ENCODE results near the gene GLI1. TPM values are rescaled to one million over a fixed set of nuclear protein-coding genes. Genes with fewer than 3 reads are reported as not detected.

The GLI1 gene
- total RNA-seq, 1 donor from 2014 or later, result 0.93 TPM

DNA sequence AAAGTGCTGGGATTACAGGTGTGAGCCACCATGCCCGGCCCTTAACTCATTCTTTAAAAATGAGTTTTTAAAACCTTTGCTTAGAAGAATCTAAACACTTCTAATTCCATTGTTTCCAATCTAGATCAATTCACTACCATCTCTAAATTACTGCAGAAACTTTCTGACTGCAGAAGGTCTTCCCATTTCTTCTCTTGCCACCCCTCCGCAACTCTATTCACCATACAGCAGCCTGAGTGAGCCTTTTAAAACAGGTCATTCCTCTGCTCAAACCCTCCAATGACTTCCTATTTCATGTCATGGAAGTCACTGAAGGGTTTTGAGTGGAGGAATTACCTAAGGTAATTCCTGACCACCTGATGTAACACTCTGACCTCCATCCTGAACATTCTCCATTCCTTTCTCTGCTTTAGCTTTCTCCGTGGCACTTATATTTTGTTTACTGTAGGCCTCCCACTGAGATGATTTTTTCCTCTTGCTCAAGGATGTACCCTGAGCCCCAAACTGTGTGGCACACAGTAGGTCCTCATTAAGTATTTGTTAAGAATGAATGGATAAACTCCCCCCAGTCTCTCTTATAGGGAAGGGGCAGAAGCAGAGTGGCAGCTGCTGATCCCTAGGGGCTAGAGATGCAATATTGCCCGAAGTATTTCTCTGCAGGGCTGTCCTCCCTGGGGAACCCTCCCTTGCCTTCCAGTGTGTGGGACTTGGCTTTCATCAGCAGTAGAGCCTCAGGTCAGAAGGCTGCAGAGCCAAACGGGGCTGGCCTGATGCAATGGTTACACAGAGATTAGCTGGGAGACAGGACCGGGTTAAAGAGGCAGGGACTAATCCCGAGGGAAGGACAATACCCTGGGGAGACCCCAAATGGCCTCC lies 59.6 kb downstream of the GLI1 start:
- peak overlapping the region; percentile 93 for H3K4me3 ChIP-seq
- DNase-seq, result no peak
- H3K4me1 ChIP-seq, result peaks cover 74% of the 10 kb centered on the region
- H3K9me3 ChIP-seq (replicated peaks), result no peaks in the 10 kb centered on the region
- intact Hi-C loops (cut with micrococcal nuclease), result no loop called here
- no peaks in the 10 kb centered on the region for H3K27me3 ChIP-seq (ENCODE audit: low read depth)
- TF ChIP-seq, protein P1, sequence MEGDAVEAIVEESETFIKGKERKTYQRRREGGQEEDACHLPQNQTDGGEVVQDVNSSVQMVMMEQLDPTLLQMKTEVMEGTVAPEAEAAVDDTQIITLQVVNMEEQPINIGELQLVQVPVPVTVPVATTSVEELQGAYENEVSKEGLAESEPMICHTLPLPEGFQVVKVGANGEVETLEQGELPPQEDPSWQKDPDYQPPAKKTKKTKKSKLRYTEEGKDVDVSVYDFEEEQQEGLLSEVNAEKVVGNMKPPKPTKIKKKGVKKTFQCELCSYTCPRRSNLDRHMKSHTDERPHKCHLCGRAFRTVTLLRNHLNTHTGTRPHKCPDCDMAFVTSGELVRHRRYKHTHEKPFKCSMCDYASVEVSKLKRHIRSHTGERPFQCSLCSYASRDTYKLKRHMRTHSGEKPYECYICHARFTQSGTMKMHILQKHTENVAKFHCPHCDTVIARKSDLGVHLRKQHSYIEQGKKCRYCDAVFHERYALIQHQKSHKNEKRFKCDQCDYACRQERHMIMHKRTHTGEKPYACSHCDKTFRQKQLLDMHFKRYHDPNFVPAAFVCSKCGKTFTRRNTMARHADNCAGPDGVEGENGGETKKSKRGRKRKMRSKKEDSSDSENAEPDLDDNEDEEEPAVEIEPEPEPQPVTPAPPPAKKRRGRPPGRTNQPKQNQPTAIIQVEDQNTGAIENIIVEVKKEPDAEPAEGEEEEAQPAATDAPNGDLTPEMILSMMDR (IDR thresholded peaks at IDR 0.05; ENCODE audit: borderline replicate concordance), result no peak
- peak overlapping the region; percentile 100 for H3K27ac ChIP-seq (replicated peaks)
- H3K36me3 ChIP-seq, result peaks cover 40% of the 10 kb centered on the region

DNA sequence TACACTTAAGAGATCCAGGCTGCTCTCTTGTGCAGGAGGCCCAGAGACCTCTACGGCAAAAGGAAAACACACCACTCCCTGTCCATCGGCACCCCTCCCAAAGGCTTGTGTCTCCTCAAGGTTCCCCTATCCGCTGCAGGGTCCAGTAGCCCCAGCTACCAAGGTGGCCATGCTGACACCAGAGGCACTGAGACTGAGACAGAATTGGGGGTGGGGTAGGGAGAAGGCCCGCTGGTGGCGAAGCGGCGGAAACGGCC lies 60.1 kb downstream of the GLI1 start:
- H3K36me3 ChIP-seq, result peaks cover 40% of the 10 kb centered on the region
- TF ChIP-seq, protein P1 (IDR thresholded peaks at IDR 0.05; ENCODE audit: borderline replicate concordance), result no peak
- intact Hi-C loops (cut with micrococcal nuclease), result no loop called here
- peak overlapping the region; percentile 93 for H3K4me3 ChIP-seq
- H3K9me3 ChIP-seq (replicated peaks), result no peaks in the 10 kb centered on the region
- peaks cover 76% of the 10 kb centered on the region for H3K4me1 ChIP-seq
- H3K27ac ChIP-seq (replicated peaks), result peak overlapping the region; percentile 100
- no peaks in the 10 kb centered on the region for H3K27me3 ChIP-seq (ENCODE audit: low read depth)
- DNase-seq, result no peak

DNA sequence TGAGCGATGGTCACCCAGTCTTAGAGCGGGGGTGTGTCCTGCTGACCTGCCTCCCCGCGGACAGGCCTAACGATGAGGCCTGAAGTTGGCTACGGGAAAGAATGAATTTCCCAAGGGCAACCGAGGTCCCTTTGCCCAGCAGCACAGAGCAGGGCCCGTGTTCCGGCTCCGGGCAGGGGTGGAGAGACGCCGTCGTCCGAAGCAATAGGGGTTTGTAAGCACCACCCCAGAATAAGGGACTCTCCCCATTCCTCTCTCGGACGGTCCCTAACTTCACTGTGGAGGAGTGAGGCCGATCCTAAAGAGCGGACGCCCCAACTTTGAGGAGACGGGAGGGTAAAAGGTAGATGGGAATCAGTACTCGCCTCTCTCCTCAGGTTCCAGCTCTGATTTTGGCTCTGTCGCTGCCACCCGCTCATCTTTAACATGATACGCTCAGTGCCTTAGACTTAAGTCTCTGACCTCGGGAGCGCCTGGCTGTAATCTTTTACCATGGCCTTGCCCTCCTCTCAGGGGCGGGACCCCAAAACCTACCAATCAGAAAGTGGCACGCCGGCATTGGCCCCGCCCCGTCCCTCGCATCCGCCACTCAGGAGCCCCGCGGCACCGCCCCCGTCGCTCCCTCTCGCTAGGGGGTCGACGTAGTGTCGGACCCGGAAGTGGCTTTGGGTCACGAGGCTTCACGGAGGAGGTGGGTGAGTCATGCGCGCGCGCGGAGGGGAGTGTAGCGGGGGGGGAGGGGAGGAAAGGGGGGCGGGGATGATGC lies 60.7 kb downstream of the GLI1 start, which contains the start of gene DDIT3:
TSS of gene DDIT3 (minus strand) at position 462 of the 766 bp plus-strand sequence. CDS start 3,108 bp downstream, outside the sequence.
- intact Hi-C loops (cut with micrococcal nuclease), result no loop called here
- Histone ChIP-seq H3K9me3 (replicated peaks) (no peaks in the 10 kb centered on the region), H3K4me1 (peaks cover 77% of the 10 kb centered on the region), H3K36me3 (peaks cover 40% of the 10 kb centered on the region), H3K27me3 (ENCODE audit: low read depth) (no peaks in the 10 kb centered on the region), H3K4me3 (peak within 1 kb of the TSS; percentile 93), H3K27ac (replicated peaks) (peak within 1 kb of the TSS; percentile 100)
- TF ChIP-seq, protein P1 (IDR thresholded peaks at IDR 0.05; ENCODE audit: borderline replicate concordance), result no peak
- DNase-seq, result peak; percentile 100

DNA sequence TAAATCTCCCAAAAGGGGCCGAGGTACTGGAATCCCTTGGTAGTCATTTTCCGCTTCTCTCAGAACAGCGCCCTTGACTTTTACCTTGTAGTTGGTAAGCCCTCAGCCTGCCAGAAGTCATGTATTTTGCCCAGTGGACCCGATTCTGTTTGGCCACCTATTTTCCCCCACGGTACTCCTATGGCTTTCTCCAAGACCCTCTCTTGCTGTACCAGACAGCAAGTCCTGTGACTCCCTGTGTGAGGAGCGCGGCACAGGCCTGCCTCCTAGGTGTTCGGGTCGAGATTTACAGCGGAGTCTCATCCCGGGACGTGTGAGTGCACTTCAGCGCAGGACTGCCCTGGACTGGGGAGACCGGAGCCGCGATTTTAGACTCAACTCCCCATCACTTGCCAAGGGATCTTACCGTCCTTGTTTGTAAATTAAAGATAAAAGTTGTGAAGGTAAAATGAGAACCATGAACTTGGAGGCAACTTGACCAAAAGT lies 62.0 kb downstream of the GLI1 start:
- peaks cover 38% of the 10 kb centered on the region for H3K36me3 ChIP-seq
- H3K4me1 ChIP-seq, result peaks cover 77% of the 10 kb centered on the region
- H3K9me3 ChIP-seq (replicated peaks), result no peaks in the 10 kb centered on the region
- H3K4me3 ChIP-seq, result peak overlapping the region; percentile 93
- H3K27ac ChIP-seq (replicated peaks), result peak overlapping the region; percentile 100
- no peaks in the 10 kb centered on the region for H3K27me3 ChIP-seq (ENCODE audit: low read depth)
- peak; percentile 38 for DNase-seq
- intact Hi-C loops (cut with micrococcal nuclease), result no loop called here
- TF ChIP-seq, protein P1 (IDR thresholded peaks at IDR 0.05; ENCODE audit: borderline replicate concordance), result no peak

Small RNA genes lying within 50 kb of the gene (microRNA-seq; reads per million reads assigned to microRNA genes)
- gene MIR616 (not detected), gene MIR6758 (not detected)

Other genes with a start within 250 kb of the GLI1 start
- 0.44 TPM for gene NXPH4, start 243.0 kb upstream of the GLI1 start, total RNA-seq
- 22.9 TPM for gene SHMT2, start 230.1 kb upstream of the GLI1 start, total RNA-seq
- 0.69 TPM for gene STAC3, start 208.6 kb upstream of the GLI1 start, total RNA-seq
- 63.1 TPM for gene R3HDM2, start 28.7 kb upstream of the GLI1 start, total RNA-seq
- gene INHBC, start 25.0 kb upstream of the GLI1 start, total RNA-seq, result not detected
- not detected for gene INHBE, start 4.5 kb upstream of the GLI1 start, total RNA-seq
- gene ARHGAP9, start 20.1 kb downstream of the GLI1 start, total RNA-seq, result 4.2 TPM
- gene MARS1, start 28.3 kb downstream of the GLI1 start, total RNA-seq, result 73.1 TPM
- 20.4 TPM for gene DDIT3, start 60.7 kb downstream of the GLI1 start, total RNA-seq
- 33.1 TPM for gene MBD6, start 63.0 kb downstream of the GLI1 start, total RNA-seq
- gene DCTN2, start 87.4 kb downstream of the GLI1 start, total RNA-seq, result 87.8 TPM
- 0.08 TPM for gene KIF5A, start 90.3 kb downstream of the GLI1 start, total RNA-seq
- 12.3 TPM for gene PIP4K2C, start 131.4 kb downstream of the GLI1 start, total RNA-seq
- 22.3 TPM for gene DTX3, start 145.0 kb downstream of the GLI1 start, total RNA-seq
- 9.7 TPM for gene ARHGEF25, start 151.7 kb downstream of the GLI1 start, total RNA-seq
- gene B4GALNT1, start 173.4 kb downstream of the GLI1 start, total RNA-seq, result 4.7 TPM
- 112 TPM for gene OS9, start 234.3 kb downstream of the GLI1 start, total RNA-seq